ENCODE measurements around the gene RINT1. TPM values are rescaled to one million over a fixed set of nuclear protein-coding genes. Genes with fewer than 3 reads are reported as not detected.

RINT1 gene
- 10 to 100 TPM; 12.4 to 15.6 (median 13.6) TPM for total RNA-seq
- long read RNA-seq, donor 1, transcript RINT1-201 (15 exons, 2,976 nt): major isoform, 16 of 19 reads
- long read RNA-seq, donor 1, partial matches to known transcripts: 1 of 19 reads
- long read RNA-seq, donor 1, other reads (novel, unspliced or antisense): 2 of 19 reads
- long read RNA-seq, donor 2, transcript RINT1-201 (15 exons, 2,976 nt): major isoform, 5 of 5 reads
- long read RNA-seq, donor 2, partial matches to known transcripts: 0 of 5 reads
- long read RNA-seq, donor 2, other reads (novel, unspliced or antisense): 0 of 5 reads

GRCh38 chr7:105531792-105532671 lies at the start of gene RINT1:
Gene RINT1, plus strand, starts transcription at chr7:105532201. Its CDS starts 115 bp downstream, at chr7:105532316.
- Histone ChIP-seq H3K4me3 (peak within 1 kb of the TSS; percentile 90), H3K36me3 (ENCODE audit: low read depth) (no peaks in the 10 kb centered on the region), H3K9me3 (no peaks in the 10 kb centered on the region), H3K4me1 (ENCODE audit: low read depth) (peaks cover 11% of the 10 kb centered on the region)
- ATAC-seq (peak; percentile 99), DNase-seq (peak; percentile 94 to 95 (median 95))
- intact Hi-C loops (cut with DNase I, micrococcal nuclease): no loop called here
- TF ChIP-seq CTCF (IDR thresholded peaks at IDR 0.05): no peak

GRCh38 chr7:105487579-105488571 lies 44.1 kb upstream of the RINT1 start:
- no peak for TF ChIP-seq CTCF (IDR thresholded peaks at IDR 0.05)
- Histone ChIP-seq H3K9me3 (no peaks in the 10 kb centered on the region), H3K36me3 (ENCODE audit: low read depth) (no peaks in the 10 kb centered on the region), H3K4me3 (no peak overlapping the region), H3K4me1 (ENCODE audit: low read depth) (no peaks in the 10 kb centered on the region)
- DNase-seq (peak in 1 of 3 donors; percentile 7), ATAC-seq (peak; percentile 81)
- intact Hi-C loops (cut with DNase I, micrococcal nuclease): no loop called here

GRCh38 chr7:105489409-105489808 lies 42.6 kb upstream of the RINT1 start:
- no peak overlapping the region for H3K4me3 ChIP-seq
- no peaks in the 10 kb centered on the region for H3K36me3 ChIP-seq (ENCODE audit: low read depth)
- intact Hi-C loops (cut with DNase I, micrococcal nuclease): no loop called here
- TF ChIP-seq CTCF (IDR thresholded peaks at IDR 0.05): no peak
- ATAC-seq: no peak
- H3K4me1 ChIP-seq (ENCODE audit: low read depth): no peaks in the 10 kb centered on the region
- DNase-seq: no peak
- no peaks in the 10 kb centered on the region for H3K9me3 ChIP-seq

GRCh38 chr7:105493196-105493922 lies 38.6 kb upstream of the RINT1 start:
- DNase-seq (no peak), ATAC-seq (no peak)
- intact Hi-C loops (cut with DNase I, micrococcal nuclease): no loop called here
- Histone ChIP-seq H3K4me3 (no peak overlapping the region), H3K4me1 (ENCODE audit: low read depth) (no peaks in the 10 kb centered on the region), H3K9me3 (no peaks in the 10 kb centered on the region), H3K36me3 (ENCODE audit: low read depth) (no peaks in the 10 kb centered on the region)
- TF ChIP-seq CTCF (IDR thresholded peaks at IDR 0.05): no peak
